ENCODE data around the gene FILIP1L.

The FILIP1L gene

GRCh38 chr3:99885851-99886250 lies 228.4 kb downstream of the FILIP1L start:
- Histone ChIP-seq H3K27me3 (ENCODE audit: insufficient read depth, low read length) (no peaks in the 10 kb centered on the region), H3K4me3 (ENCODE audit: low read depth, low read length) (no peak overlapping the region), H3K79me2 (ENCODE audit: control insufficient read depth, insufficient read depth, low read length, unreplicated experiment) (peaks cover under 1% of the 10 kb centered on the region), H2AFZ (ENCODE audit: low read length, unreplicated experiment) (no peak overlapping the region), H3K27ac (ENCODE audit: low read depth, low read length) (no peak overlapping the region), H3K4me1 (ENCODE audit: control insufficient read depth, insufficient read depth, low read length, unreplicated experiment) (peaks cover 5% of the 10 kb centered on the region), H3K36me3 (ENCODE audit: insufficient read depth, low read length) (no peaks in the 10 kb centered on the region)

DNA sequence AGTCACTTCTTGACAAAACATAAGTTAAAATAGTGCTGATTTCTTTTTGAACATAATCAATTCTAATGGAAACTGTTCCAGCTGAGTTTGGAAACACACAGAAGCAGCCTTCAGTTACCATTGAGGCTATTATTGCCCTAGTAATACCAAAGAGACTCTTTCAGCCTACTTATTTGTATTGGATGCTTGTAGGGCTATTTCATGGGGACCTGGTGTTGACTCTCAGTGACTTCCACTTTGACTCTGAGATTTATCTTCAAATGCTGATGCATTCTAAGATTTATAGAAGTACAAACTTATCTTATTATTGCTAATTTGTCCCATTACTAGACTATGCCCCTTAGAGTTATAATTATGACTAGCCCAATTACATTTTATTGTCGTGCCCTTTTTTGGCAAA lies 229.2 kb downstream of the FILIP1L start:
- peaks cover 7% of the 10 kb centered on the region for H3K4me1 ChIP-seq (ENCODE audit: control insufficient read depth, insufficient read depth, low read length, unreplicated experiment)
- no peak overlapping the region for H2AFZ ChIP-seq (ENCODE audit: low read length, unreplicated experiment)
- H3K79me2 ChIP-seq (ENCODE audit: control insufficient read depth, insufficient read depth, low read length, unreplicated experiment), result no peaks in the 10 kb centered on the region
- no peaks in the 10 kb centered on the region for H3K36me3 ChIP-seq (ENCODE audit: insufficient read depth, low read length)
- no peak overlapping the region for H3K27ac ChIP-seq (ENCODE audit: low read depth, low read length)
- H3K4me3 ChIP-seq (ENCODE audit: low read depth, low read length), result no peak overlapping the region
- H3K27me3 ChIP-seq (ENCODE audit: insufficient read depth, low read length), result no peaks in the 10 kb centered on the region

DNA sequence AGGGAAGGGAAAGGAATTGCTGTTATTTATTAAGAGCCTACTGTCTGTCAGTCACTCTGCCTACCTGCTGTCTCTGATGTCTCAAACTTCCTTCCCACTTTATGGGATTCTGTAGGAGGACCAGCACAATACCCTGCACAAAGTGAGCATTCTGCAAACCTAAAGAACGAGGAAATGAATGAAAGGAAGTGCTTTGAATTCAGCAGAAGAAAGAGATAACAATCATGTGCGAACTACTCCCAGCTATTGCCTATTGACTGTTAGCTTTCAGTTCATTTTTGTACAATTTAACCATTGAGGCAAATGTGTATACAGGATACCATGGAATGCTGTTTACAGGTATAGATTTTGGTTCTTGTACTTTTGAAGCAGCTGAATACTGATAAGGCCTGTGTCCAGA lies 229.8 kb downstream of the FILIP1L start:
- no peak overlapping the region for H3K27ac ChIP-seq (ENCODE audit: low read depth, low read length)
- no peak overlapping the region for H3K4me3 ChIP-seq (ENCODE audit: low read depth, low read length)
- no peaks in the 10 kb centered on the region for H3K36me3 ChIP-seq (ENCODE audit: insufficient read depth, low read length)
- H3K79me2 ChIP-seq (ENCODE audit: control insufficient read depth, insufficient read depth, low read length, unreplicated experiment), result no peaks in the 10 kb centered on the region
- peaks cover 7% of the 10 kb centered on the region for H3K4me1 ChIP-seq (ENCODE audit: control insufficient read depth, insufficient read depth, low read length, unreplicated experiment)
- no peaks in the 10 kb centered on the region for H3K27me3 ChIP-seq (ENCODE audit: insufficient read depth, low read length)
- H2AFZ ChIP-seq (ENCODE audit: low read length, unreplicated experiment), result no peak overlapping the region

GRCh38 chr3:99883693-99884092 lies 230.6 kb downstream of the FILIP1L start:
- Histone ChIP-seq H2AFZ (ENCODE audit: low read length, unreplicated experiment) (no peak overlapping the region), H3K27ac (ENCODE audit: low read depth, low read length) (no peak overlapping the region), H3K79me2 (ENCODE audit: control insufficient read depth, insufficient read depth, low read length, unreplicated experiment) (no peaks in the 10 kb centered on the region), H3K27me3 (ENCODE audit: insufficient read depth, low read length) (no peaks in the 10 kb centered on the region), H3K4me3 (ENCODE audit: low read depth, low read length) (no peak overlapping the region), H3K4me1 (ENCODE audit: control insufficient read depth, insufficient read depth, low read length, unreplicated experiment) (peaks cover 7% of the 10 kb centered on the region), H3K36me3 (ENCODE audit: insufficient read depth, low read length) (no peaks in the 10 kb centered on the region)

- Histone ChIP-seq H3K27me3 (ENCODE audit: insufficient read depth, low read length) (no peaks in the 10 kb centered on the region), H3K36me3 (ENCODE audit: insufficient read depth, low read length) (no peaks in the 10 kb centered on the region)
These were observed 231.2 kb downstream of the FILIP1L start for GRCh38 chr3:99883138-99883461.

DNA sequence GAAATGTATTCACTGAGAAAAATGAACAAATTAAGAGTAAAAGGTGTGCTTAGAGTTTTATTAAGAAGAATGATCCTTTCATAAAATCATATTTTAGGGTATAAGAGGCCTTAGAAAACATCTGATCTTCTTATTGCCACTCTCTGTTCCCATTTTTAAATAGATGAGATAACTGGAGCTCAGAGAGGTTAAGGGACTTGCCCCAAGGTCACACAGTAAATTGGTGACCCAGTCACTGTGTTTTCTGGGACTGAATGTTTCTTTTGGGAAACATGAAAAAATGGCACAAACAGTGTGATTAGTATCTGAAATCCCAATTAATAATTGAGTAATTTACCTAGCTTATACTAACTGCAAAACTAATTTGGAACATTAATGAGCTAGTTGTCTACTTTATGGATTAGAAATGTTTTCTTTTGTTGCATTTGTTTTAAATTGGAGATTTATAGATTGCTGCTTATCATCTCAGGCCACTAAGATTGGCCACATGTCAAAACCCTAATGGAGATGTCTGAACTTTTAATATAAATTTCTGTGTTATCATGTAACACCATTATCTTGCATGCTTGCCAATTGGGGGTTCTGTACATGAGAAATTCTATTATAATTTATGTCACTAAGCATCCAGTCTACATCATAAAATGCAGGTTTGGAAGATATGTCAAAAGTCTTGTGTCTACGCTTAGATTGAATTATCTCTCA lies 231.7 kb downstream of the FILIP1L start:
- H2AFZ ChIP-seq (ENCODE audit: low read length, unreplicated experiment), result no peak overlapping the region
- H3K4me1 ChIP-seq (ENCODE audit: control insufficient read depth, insufficient read depth, low read length, unreplicated experiment), result peaks cover 17% of the 10 kb centered on the region
- no peak overlapping the region for H3K27ac ChIP-seq (ENCODE audit: low read depth, low read length)
- no peaks in the 10 kb centered on the region for H3K36me3 ChIP-seq (ENCODE audit: insufficient read depth, low read length)
- H3K79me2 ChIP-seq (ENCODE audit: control insufficient read depth, insufficient read depth, low read length, unreplicated experiment), result no peaks in the 10 kb centered on the region
- H3K4me3 ChIP-seq (ENCODE audit: low read depth, low read length), result no peak overlapping the region
- H3K27me3 ChIP-seq (ENCODE audit: insufficient read depth, low read length), result no peaks in the 10 kb centered on the region

More at GRCh38 chr3:99883138-99883461, 231.2 kb downstream of the FILIP1L start:
- Histone ChIP-seq H3K79me2 (ENCODE audit: control insufficient read depth, insufficient read depth, low read length, unreplicated experiment) (no peaks in the 10 kb centered on the region), H3K4me3 (ENCODE audit: low read depth, low read length) (no peak overlapping the region), H3K4me1 (ENCODE audit: control insufficient read depth, insufficient read depth, low read length, unreplicated experiment) (peaks cover 12% of the 10 kb centered on the region), H3K27ac (ENCODE audit: low read depth, low read length) (no peak overlapping the region), H2AFZ (ENCODE audit: low read length, unreplicated experiment) (no peak overlapping the region)

DNA sequence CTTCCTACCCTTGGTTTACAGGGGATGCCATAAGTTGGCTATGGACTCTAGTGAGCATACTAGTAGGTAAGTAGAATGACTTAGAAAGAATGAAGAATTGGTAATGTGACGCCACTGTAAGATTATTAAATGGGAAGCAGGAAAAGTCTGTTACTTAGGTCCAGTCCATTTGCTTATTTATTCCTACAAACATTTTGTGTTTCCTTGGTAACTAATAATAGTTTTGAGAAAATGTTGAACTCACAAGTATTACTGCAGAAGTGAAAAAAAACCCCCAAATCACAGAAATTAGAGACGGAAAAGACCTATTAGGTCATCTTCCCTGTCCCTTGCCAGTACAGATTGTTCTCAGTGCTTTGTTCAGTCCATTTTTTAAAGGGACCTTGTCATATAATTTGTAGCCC lies 233.2 kb downstream of the FILIP1L start:
- H3K4me3 ChIP-seq (ENCODE audit: low read depth, low read length), result peak overlapping the region; percentile 7; the same call in 1 of the 2 replicates
- H3K4me1 ChIP-seq (ENCODE audit: control insufficient read depth, insufficient read depth, low read length, unreplicated experiment), result peaks cover 26% of the 10 kb centered on the region
- no peaks in the 10 kb centered on the region for H3K27me3 ChIP-seq (ENCODE audit: insufficient read depth, low read length)
- H2AFZ ChIP-seq (ENCODE audit: low read length, unreplicated experiment), result no peak overlapping the region
- peaks cover 8% of the 10 kb centered on the region for H3K79me2 ChIP-seq (ENCODE audit: control insufficient read depth, insufficient read depth, low read length, unreplicated experiment)
- H3K27ac ChIP-seq (ENCODE audit: low read depth, low read length), result peak overlapping the region; percentile 81
- H3K36me3 ChIP-seq (ENCODE audit: insufficient read depth, low read length), result no peaks in the 10 kb centered on the region

- peaks cover 26% of the 10 kb centered on the region for H3K4me1 ChIP-seq (ENCODE audit: control insufficient read depth, insufficient read depth, low read length, unreplicated experiment)
- no peaks in the 10 kb centered on the region for H3K27me3 ChIP-seq (ENCODE audit: insufficient read depth, low read length)
These were observed 235.0 kb downstream of the FILIP1L start for GRCh38 chr3:99879275-99879674.

DNA sequence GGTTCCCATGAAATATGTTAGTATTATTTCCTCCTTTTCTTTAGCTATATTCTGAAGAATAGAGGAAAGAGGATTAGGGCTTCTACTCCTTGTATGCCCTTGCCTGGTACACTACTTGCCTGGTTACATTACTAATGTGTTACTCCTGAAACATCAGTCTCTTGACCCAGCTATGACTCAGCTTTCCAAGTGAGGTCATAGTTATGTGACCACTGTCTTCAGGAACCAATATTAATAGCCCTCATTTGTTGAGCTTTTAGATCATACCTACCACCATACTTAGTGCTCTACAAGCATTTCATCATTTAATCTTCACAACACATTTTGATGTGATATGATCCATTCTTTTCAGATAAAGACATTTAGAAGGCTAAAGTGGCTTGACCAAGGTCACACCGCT lies 236.3 kb downstream of the FILIP1L start:
- Histone ChIP-seq H3K79me2 (ENCODE audit: control insufficient read depth, insufficient read depth, low read length, unreplicated experiment) (peaks cover 37% of the 10 kb centered on the region), H3K36me3 (ENCODE audit: insufficient read depth, low read length) (no peaks in the 10 kb centered on the region), H3K4me3 (ENCODE audit: low read depth, low read length) (peak overlapping the region; percentile 91), H3K4me1 (ENCODE audit: control insufficient read depth, insufficient read depth, low read length, unreplicated experiment) (peaks cover 32% of the 10 kb centered on the region), H3K27ac (ENCODE audit: low read depth, low read length) (peak overlapping the region; percentile 73), H2AFZ (ENCODE audit: low read length, unreplicated experiment) (no peak overlapping the region), H3K27me3 (ENCODE audit: insufficient read depth, low read length) (no peaks in the 10 kb centered on the region)

More at GRCh38 chr3:99879275-99879674, 235.0 kb downstream of the FILIP1L start:
- no peaks in the 10 kb centered on the region for H3K36me3 ChIP-seq (ENCODE audit: insufficient read depth, low read length)
- H3K79me2 ChIP-seq (ENCODE audit: control insufficient read depth, insufficient read depth, low read length, unreplicated experiment), result peaks cover 24% of the 10 kb centered on the region
- H3K4me3 ChIP-seq (ENCODE audit: low read depth, low read length), result no peak overlapping the region
- H2AFZ ChIP-seq (ENCODE audit: low read length, unreplicated experiment), result no peak overlapping the region
- H3K27ac ChIP-seq (ENCODE audit: low read depth, low read length), result no peak overlapping the region

DNA sequence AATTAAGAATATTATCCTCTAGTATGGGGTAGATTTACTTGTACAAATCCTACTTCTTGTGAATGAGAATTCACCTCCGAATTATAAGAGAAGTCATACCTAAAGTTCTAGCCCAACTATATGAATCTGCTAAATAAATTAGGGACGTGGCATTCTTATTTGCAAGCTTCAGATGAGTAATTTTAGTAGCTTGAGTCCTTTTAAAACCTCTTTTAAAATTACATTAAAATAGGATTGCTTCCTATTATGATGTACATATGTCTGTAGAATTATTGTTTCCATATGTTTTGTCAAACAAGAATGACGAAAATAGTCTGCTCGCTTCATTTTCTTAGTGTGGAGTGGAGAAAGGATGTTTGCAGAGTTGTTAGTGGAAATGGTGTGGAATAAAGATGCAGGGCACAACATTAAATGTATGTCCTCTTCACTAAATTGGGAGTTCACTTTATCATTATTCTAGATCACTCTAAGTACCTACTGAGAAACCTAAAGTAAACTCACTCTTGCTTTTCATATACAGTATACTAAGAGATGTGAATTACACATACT lies 237.2 kb downstream of the FILIP1L start:
- Histone ChIP-seq H3K79me2 (ENCODE audit: control insufficient read depth, insufficient read depth, low read length, unreplicated experiment) (peaks cover 46% of the 10 kb centered on the region), H3K4me3 (ENCODE audit: low read depth, low read length) (peak overlapping the region; percentile 91)

More for the DNA sequence above, 237.2 kb downstream of the FILIP1L start:
- no peaks in the 10 kb centered on the region for H3K36me3 ChIP-seq (ENCODE audit: insufficient read depth, low read length)
- no peaks in the 10 kb centered on the region for H3K27me3 ChIP-seq (ENCODE audit: insufficient read depth, low read length)
- H3K27ac ChIP-seq (ENCODE audit: low read depth, low read length), result peak overlapping the region; percentile 73
- no peak overlapping the region for H2AFZ ChIP-seq (ENCODE audit: low read length, unreplicated experiment)
- H3K4me1 ChIP-seq (ENCODE audit: control insufficient read depth, insufficient read depth, low read length, unreplicated experiment), result peaks cover 41% of the 10 kb centered on the region
